CD14-positive monocyte (primary cell): ENCODE measurements around the gene PKHD1. TPM values are rescaled to one million over a fixed set of nuclear protein-coding genes. Genes with fewer than 3 reads are reported as not detected.

Experiments used
- DNase-seq, 3 donors: peaks; one replicate each; pipeline ENCODE4 v3.0.0-alpha.2; 2011 to 2022
- H2AFZ ChIP-seq: 2 replicates; pipeline ENCODE4 v1.6.0; 2012; ENCODE audit warnings: mild to moderate bottlenecking, low read depth, low read length, inconsistent platforms; ENCODE audit not compliant: insufficient read depth, poor library complexity, severe bottlenecking
- H3K27ac ChIP-seq, 2 donors: 1 replicate in 1 of 2; 2 replicates in 1 of 2; pipeline ENCODE4 v1.5.1; 2012 to 2013; ENCODE audit warnings: low read length in 2 of 2, control low read depth in 1 of 2, inconsistent platforms in 1 of 2, low read depth in 1 of 2, mild to moderate bottlenecking in 1 of 2
- H3K27me3 ChIP-seq, 2 donors: one replicate each; pipeline versions ENCODE4 v1.6.0 to v1.6.1; 2011 to 2013; ENCODE audit warnings: low read length in 2 of 2; ENCODE audit not compliant: control insufficient read depth in 2 of 2, insufficient read depth in 2 of 2
- H3K36me3 ChIP-seq, 2 donors: replicated peaks in 1 of 2; 1 replicate in 1 of 2; 2 replicates in 1 of 2; pipeline versions ENCODE4 v1.5.1 to v1.6.1; 2012 to 2013; ENCODE audit warnings: low read length in 2 of 2, control low read depth in 1 of 2, inconsistent platforms in 1 of 2, mild to moderate bottlenecking in 1 of 2; ENCODE audit not compliant: insufficient read depth in 2 of 2, control insufficient read depth in 1 of 2
- H3K4me1 ChIP-seq, 2 donors: 1 replicate in 1 of 2; 2 replicates in 1 of 2; pipeline versions ENCODE4 v1.5.1 to v1.6.1; 2012 to 2013; ENCODE audit warnings: low read length in 2 of 2, control low read depth in 1 of 2, inconsistent platforms in 1 of 2, mild to moderate bottlenecking in 1 of 2, moderate library complexity in 1 of 2; ENCODE audit not compliant: insufficient read depth in 2 of 2, control insufficient read depth in 1 of 2
- H3K4me2 ChIP-seq: replicated peaks from 2 replicates; pipeline ENCODE3; 2012; ENCODE audit warnings: low read length, moderate library complexity, mild to moderate bottlenecking; ENCODE audit not compliant: poor library complexity, severe bottlenecking; ENCODE audit errors: extremely low read depth
- H3K4me3 ChIP-seq, 3 experiments: fragments of 200-600 bp in 1 of 3; sonication (generic) in 1 of 3; replicated peaks in 1 of 3; 1 replicate in 2 of 3; 2 replicates in 1 of 3; pipeline ENCODE4 v1.5.1; 2011 to 2013; ENCODE audit warnings: low read length in 3 of 3, mild to moderate bottlenecking in 3 of 3, control low read depth in 2 of 3, low read depth in 2 of 3, inconsistent platforms in 1 of 3, moderate library complexity in 1 of 3
- H3K79me2 ChIP-seq: 2 replicates; pipeline ENCODE4 v1.6.0; 2012; ENCODE audit warnings: mild to moderate bottlenecking, control low read depth, inconsistent platforms, low read length, moderate library complexity; ENCODE audit not compliant: insufficient read depth
- H3K9ac ChIP-seq: 2 replicates; pipeline ENCODE4 v1.6.0; 2017; ENCODE audit warnings: low read length, mild to moderate bottlenecking; ENCODE audit not compliant: insufficient read depth, poor library complexity, severe bottlenecking
- H3K9me3 ChIP-seq, 2 donors: replicated peaks in 1 of 2; 1 replicate in 1 of 2; 2 replicates in 1 of 2; pipeline versions ENCODE4 v1.5.1 to v1.6.1; 2012 to 2013; ENCODE audit warnings: low read length in 2 of 2, control low read depth in 1 of 2; ENCODE audit not compliant: control insufficient read depth in 1 of 2, insufficient read depth in 1 of 2
- H4K20me1 ChIP-seq: 2 replicates; pipeline ENCODE4 v1.6.0; 2012; ENCODE audit warnings: mild to moderate bottlenecking, low read length, control low read depth, moderate library complexity; ENCODE audit not compliant: insufficient read depth
- H3K27ac Mint-ChIP-seq, 7 donors: one replicate each; pipeline ENCODE4 v1.8.0; 2020; ENCODE audit warnings: mild to moderate bottlenecking in 7 of 7, mixed read lengths in 7 of 7, moderate library complexity in 6 of 7, inconsistent platforms in 2 of 7
- H3K27me3 Mint-ChIP-seq, 3 donors: one replicate each; pipeline ENCODE4 v1.8.0; 2021 to 2022; ENCODE audit warnings: low read depth in 3 of 3, mild to moderate bottlenecking in 3 of 3, mixed read lengths in 3 of 3, moderate library complexity in 3 of 3, inconsistent platforms in 1 of 3
- H3K36me3 Mint-ChIP-seq, 2 donors: one replicate each; pipeline ENCODE4 v1.8.0; 2020; ENCODE audit warnings: mixed read lengths in 2 of 2, inconsistent platforms in 1 of 2, mild to moderate bottlenecking in 1 of 2
- H3K4me1 Mint-ChIP-seq: one replicate; pipeline ENCODE4 v1.8.0; 2020; ENCODE audit warnings: mild to moderate bottlenecking, mixed read lengths
- H3K4me3 Mint-ChIP-seq, 2 donors: one replicate each; pipeline ENCODE4 v1.8.0; 2020; ENCODE audit warnings: mild to moderate bottlenecking in 2 of 2, mixed read lengths in 2 of 2, moderate library complexity in 1 of 2
- H3K9me3 Mint-ChIP-seq, 7 donors: one replicate each; pipeline ENCODE4 v1.8.0; 2020 to 2022; ENCODE audit warnings: mixed read lengths in 7 of 7, mild to moderate bottlenecking in 6 of 7, moderate library complexity in 6 of 7, inconsistent platforms in 2 of 7
- WGBS: methylation state at CpG from one replicate; pipeline ENCODE4 v1.1.5; 2013; ENCODE audit warnings: missing lambda C conversion rate; ENCODE audit not compliant: insufficient coverage; 5-methylcytosine and 5-hydroxymethylcytosine counted together
- intact Hi-C, 2 donors: fragments of 100-400 bp; cut with micrococcal nuclease; formaldehyde crosslinking; loops; one replicate each; pipeline versions ENCODE4 v1.15.0 to v1.15.1; 2023
- polyA plus RNA-seq, 3 donors: library from polyadenylated mRNA; depleted of rRNA in 1 of 3; unstranded in 2 of 3; stranded (reverse) in 1 of 3; fragments of 300-500 nt in 2 of 3; fragments of >200 nt in 1 of 3; fragmentation: Illumina TruSeq in 2 of 3; gene quantifications; 1 replicate in 2 of 3; 2 replicates in 1 of 3; pipeline ENCODE4 v1.2.3, GENCODE V29; 2012 to 2021
- TF ChIP-seq, protein P1 (sequence below): fragments of 200-600 bp; IDR thresholded peaks from one replicate; pipeline ENCODE4 v1.8.0; 2022; ENCODE audit warnings: antibody characterized with exemption, mild to moderate bottlenecking

Gene PKHD1
- polyA plus RNA-seq, 3 donors = not detected

DNA sequence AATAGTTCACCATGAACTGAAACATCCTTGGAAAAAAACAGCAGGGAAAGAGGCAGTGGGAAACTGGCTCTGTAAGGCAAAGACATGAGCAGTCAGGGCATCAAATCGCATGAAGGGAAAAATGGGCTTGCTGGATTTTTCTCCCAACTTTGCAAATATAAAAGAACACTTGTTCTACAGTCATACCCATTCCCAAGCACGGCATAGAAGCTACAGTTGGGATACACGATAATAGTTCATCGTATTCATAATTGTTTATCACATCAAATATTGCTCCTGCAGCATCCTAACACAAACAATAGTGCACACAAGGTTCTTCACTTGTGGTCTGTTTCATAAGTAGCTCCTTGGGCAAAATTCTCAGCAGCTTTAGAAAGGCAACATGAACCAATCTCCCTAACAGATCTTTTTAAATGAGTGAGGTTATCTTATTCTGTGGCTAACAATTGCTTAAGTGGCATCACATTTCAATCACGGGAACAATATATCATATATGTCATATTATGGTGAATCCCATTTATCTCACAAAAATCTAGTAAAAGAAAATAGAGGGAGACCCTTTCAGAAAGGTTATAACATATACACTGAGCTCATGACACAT is 243.9 kb downstream of the PKHD1 start:
- TF ChIP-seq, protein P1, sequence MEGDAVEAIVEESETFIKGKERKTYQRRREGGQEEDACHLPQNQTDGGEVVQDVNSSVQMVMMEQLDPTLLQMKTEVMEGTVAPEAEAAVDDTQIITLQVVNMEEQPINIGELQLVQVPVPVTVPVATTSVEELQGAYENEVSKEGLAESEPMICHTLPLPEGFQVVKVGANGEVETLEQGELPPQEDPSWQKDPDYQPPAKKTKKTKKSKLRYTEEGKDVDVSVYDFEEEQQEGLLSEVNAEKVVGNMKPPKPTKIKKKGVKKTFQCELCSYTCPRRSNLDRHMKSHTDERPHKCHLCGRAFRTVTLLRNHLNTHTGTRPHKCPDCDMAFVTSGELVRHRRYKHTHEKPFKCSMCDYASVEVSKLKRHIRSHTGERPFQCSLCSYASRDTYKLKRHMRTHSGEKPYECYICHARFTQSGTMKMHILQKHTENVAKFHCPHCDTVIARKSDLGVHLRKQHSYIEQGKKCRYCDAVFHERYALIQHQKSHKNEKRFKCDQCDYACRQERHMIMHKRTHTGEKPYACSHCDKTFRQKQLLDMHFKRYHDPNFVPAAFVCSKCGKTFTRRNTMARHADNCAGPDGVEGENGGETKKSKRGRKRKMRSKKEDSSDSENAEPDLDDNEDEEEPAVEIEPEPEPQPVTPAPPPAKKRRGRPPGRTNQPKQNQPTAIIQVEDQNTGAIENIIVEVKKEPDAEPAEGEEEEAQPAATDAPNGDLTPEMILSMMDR = no peak
- H3K4me3 ChIP-seq = no peak overlapping the region
- no peak overlapping the region for H3K4me2 ChIP-seq
- no peak overlapping the region for H3K4me3 Mint-ChIP-seq
- H3K4me1 Mint-ChIP-seq = no peaks in the 10 kb centered on the region
- H3K27me3 Mint-ChIP-seq = peaks cover 0 to 7% (median 0%) of the 10 kb centered on the region in 3 donors
- H3K79me2 ChIP-seq = no peaks in the 10 kb centered on the region
- H3K9ac ChIP-seq = no peak overlapping the region
- no peaks in the 10 kb centered on the region for H3K27me3 ChIP-seq
- H4K20me1 ChIP-seq = no peaks in the 10 kb centered on the region
- H3K9me3 Mint-ChIP-seq = no peaks in the 10 kb centered on the region
- DNase-seq = no peak
- no peak overlapping the region for H2AFZ ChIP-seq
- no peak overlapping the region for H3K27ac Mint-ChIP-seq
- no peaks in the 10 kb centered on the region for H3K4me1 ChIP-seq
- intact Hi-C loops = no loop called here
- no peaks in the 10 kb centered on the region for H3K36me3 Mint-ChIP-seq
- no peaks in the 10 kb centered on the region for H3K36me3 ChIP-seq
- H3K27ac ChIP-seq = no peak overlapping the region
- H3K9me3 ChIP-seq = no peaks in the 10 kb centered on the region
- 100% methylated on average over 2 of the region's 5 CpGs for WGBS

DNA sequence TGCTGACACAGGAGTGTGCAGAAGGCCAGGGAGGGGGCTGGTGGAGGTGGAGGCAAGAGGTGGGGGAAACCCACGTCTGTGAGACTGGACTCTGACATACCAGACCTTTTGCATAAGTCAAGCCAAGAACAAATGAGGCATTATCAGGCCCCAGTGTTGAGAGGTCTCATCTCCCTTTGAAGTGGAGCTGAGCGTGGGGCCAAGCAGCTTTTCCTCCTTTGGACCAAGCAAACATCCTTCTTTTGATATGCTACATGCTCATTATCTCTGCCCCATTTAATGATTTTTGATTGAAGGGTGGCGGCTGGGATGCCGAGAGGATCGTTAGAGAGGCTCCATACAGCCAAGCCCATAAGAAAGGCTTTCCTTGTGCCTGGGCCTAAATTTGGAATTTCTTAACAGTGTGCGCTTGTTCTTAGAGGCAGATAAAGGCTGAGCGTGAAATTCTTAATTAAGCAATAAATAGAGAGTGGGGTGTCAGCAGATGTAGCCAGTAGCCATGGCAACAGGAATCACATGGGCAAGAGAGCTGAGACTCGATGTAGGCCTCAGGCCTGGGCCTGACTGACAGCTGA is 244.5 kb downstream of the PKHD1 start:
- Histone ChIP-seq H3K9ac (no peak overlapping the region), H3K79me2 (no peaks in the 10 kb centered on the region), H3K4me3 (no peak overlapping the region), H3K27me3 (no peaks in the 10 kb centered on the region), H3K4me1 (no peaks in the 10 kb centered on the region), H3K9me3 (no peaks in the 10 kb centered on the region), H4K20me1 (no peaks in the 10 kb centered on the region), H3K36me3 (no peaks in the 10 kb centered on the region), H3K4me2 (no peak overlapping the region), H2AFZ (no peak overlapping the region), H3K27ac (no peak overlapping the region)
- intact Hi-C loops = no loop called here
- DNase-seq = no peak
- Mint-ChIP-seq H3K4me3 (no peak overlapping the region), H3K27me3 (peaks cover 0 to 7% (median 0%) of the 10 kb centered on the region in 3 donors), H3K4me1 (no peaks in the 10 kb centered on the region), H3K27ac (no peak overlapping the region), H3K9me3 (no peaks in the 10 kb centered on the region), H3K36me3 (no peaks in the 10 kb centered on the region)
- 85% methylated on average over 7 of the region's 8 CpGs for WGBS
- TF ChIP-seq, protein P1 = no peak
